ENCODE measurements around the gene PPP2R5C.

The PPP2R5C gene

GRCh38 chr14:101754893-101755292 lies 6.6 kb upstream of the PPP2R5C start:
- no peak for DNase-seq

- no peak for DNase-seq
These were observed 5.8 kb upstream of the PPP2R5C start for GRCh38 chr14:101755591-101756324.

GRCh38 chr14:101757064-101757838 lies 4.3 kb upstream of the PPP2R5C start:
- no peak for DNase-seq

- no peak for DNase-seq
These were observed 3.7 kb upstream of the PPP2R5C start for GRCh38 chr14:101757839-101758211.

GRCh38 chr14:101758913-101759593 lies 2.5 kb upstream of the PPP2R5C start:
- peak in 16 of 56 donors; percentile 26 to 72 (median 44) for DNase-seq

GRCh38 chr14:101760138-101761011 lies 1.1 kb upstream of the PPP2R5C start:
- DNase-seq, result peak; percentile 74 to 100 (median 99)

- DNase-seq, result peak in 18 of 56 donors; percentile 18 to 70 (median 40)
These were observed 496 bp downstream of the PPP2R5C start for GRCh38 chr14:101761881-101762529.

GRCh38 chr14:101762530-101763101 lies 1.1 kb downstream of the PPP2R5C start:
- no peak for DNase-seq

- DNase-seq, result no peak
These were observed 2.6 kb downstream of the PPP2R5C start for GRCh38 chr14:101763941-101764709.

- no peak for DNase-seq
These were observed 6.3 kb downstream of the PPP2R5C start for GRCh38 chr14:101767618-101768362.

- no peak for DNase-seq
These were observed 8.7 kb downstream of the PPP2R5C start for GRCh38 chr14:101770183-101770582.

- no peak for DNase-seq
These were observed 11.3 kb downstream of the PPP2R5C start for GRCh38 chr14:101772770-101773169.

GRCh38 chr14:101773378-101773777 lies 11.9 kb downstream of the PPP2R5C start:
- no peak for DNase-seq

- DNase-seq, result peak in 37 of 56 donors; percentile 19 to 75 (median 48)
These were observed 12.7 kb downstream of the PPP2R5C start for GRCh38 chr14:101774006-101774795.

- no peak for DNase-seq
These were observed 13.3 kb downstream of the PPP2R5C start for GRCh38 chr14:101774814-101775213.

GRCh38 chr14:101775826-101776225 lies 14.3 kb downstream of the PPP2R5C start:
- DNase-seq, result peak in 1 of 56 donors; percentile 25

- DNase-seq, result no peak
These were observed 14.8 kb downstream of the PPP2R5C start for GRCh38 chr14:101776344-101776743.

GRCh38 chr14:101780390-101780789 lies 18.9 kb downstream of the PPP2R5C start:
- DNase-seq, result no peak

All from nucleus accumbens (tissue), 56 donors.